ENCODE data around the gene EIF3J.

Gene EIF3J

DNA sequence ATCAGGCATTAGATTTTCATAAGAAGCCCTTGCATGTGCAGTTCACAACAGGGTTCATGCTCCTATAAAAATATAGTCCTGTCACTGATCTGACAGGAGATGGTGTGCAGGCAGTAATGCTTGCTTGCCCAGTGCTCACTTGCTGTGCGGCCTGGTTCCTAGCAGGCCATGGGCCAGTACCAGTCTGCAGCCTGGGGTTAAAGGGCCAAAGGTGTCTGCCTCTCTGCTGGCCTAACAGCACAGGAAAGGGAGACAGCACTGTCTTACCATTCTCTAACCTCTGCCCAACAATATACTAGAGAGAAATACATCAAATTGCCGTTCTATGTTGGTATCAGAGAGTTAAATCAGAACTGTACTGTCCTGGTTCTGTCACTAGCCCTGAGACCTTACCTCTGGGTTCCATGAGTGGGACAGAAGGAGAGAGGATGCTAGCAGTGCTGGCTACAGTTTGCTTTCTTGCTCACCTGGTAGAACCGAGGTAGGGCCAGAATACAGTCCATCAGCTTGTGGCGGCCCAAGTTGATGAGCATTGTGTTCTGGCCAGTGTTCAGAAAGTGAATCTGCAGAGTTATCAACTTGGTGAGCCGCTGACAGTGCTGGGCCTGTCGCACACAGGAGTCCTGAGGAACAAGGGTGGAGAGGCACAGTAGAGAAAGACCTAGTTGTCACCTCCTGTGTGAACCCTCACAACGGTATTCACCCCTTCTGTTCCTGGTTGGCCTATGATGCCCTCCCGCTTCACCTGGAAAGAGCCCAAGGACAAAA is 28.6 kb downstream of the EIF3J start:
- Histone ChIP-seq H3K36me3 (peaks cover 100% of the 10 kb centered on the region), H3K4me3 (ENCODE audit: low read depth in 1 of 2, low read length in 1 of 2) (no peak overlapping the region), H3K27ac (no peak overlapping the region), H3K9me3 (no peaks in the 10 kb centered on the region), H3K27me3 (no peaks in the 10 kb centered on the region), H3K4me1 (ENCODE audit: control insufficient read depth in 1 of 2, insufficient read depth in 1 of 2, low read depth in 1 of 2, low read length in 1 of 2) (no peaks in the 10 kb centered on the region)
- TF ChIP-seq, protein P1, sequence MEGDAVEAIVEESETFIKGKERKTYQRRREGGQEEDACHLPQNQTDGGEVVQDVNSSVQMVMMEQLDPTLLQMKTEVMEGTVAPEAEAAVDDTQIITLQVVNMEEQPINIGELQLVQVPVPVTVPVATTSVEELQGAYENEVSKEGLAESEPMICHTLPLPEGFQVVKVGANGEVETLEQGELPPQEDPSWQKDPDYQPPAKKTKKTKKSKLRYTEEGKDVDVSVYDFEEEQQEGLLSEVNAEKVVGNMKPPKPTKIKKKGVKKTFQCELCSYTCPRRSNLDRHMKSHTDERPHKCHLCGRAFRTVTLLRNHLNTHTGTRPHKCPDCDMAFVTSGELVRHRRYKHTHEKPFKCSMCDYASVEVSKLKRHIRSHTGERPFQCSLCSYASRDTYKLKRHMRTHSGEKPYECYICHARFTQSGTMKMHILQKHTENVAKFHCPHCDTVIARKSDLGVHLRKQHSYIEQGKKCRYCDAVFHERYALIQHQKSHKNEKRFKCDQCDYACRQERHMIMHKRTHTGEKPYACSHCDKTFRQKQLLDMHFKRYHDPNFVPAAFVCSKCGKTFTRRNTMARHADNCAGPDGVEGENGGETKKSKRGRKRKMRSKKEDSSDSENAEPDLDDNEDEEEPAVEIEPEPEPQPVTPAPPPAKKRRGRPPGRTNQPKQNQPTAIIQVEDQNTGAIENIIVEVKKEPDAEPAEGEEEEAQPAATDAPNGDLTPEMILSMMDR (IDR thresholded peaks at IDR 0.05) = no peak

DNA sequence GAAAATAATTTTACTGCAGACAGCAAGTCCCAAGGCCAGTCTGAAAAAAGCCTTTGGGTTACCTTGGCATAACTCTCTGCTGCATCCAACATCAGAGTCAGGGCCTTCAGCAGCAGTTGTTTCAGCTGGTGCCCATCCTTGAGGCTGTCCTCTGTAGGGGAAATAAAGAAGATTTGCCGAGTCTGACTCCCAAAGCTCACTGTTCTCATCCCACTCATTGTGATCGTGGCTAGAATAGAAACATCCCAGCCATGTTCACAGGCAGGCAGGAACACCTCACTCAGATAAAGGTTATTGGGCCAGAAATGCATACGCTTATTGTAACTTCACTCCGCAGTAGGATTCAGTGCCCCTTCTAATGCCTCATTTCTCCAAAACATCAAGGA is 29.2 kb downstream of the EIF3J start:
- H3K27me3 ChIP-seq = no peaks in the 10 kb centered on the region
- H3K27ac ChIP-seq = no peak overlapping the region
- no peaks in the 10 kb centered on the region for H3K9me3 ChIP-seq
- TF ChIP-seq, protein P1 (IDR thresholded peaks at IDR 0.05) = no peak
- H3K4me1 ChIP-seq (ENCODE audit: control insufficient read depth in 1 of 2, insufficient read depth in 1 of 2, low read depth in 1 of 2, low read length in 1 of 2) = no peaks in the 10 kb centered on the region
- H3K36me3 ChIP-seq = peaks cover 100% of the 10 kb centered on the region
- H3K4me3 ChIP-seq (ENCODE audit: low read depth in 1 of 2, low read length in 1 of 2) = no peak overlapping the region

DNA sequence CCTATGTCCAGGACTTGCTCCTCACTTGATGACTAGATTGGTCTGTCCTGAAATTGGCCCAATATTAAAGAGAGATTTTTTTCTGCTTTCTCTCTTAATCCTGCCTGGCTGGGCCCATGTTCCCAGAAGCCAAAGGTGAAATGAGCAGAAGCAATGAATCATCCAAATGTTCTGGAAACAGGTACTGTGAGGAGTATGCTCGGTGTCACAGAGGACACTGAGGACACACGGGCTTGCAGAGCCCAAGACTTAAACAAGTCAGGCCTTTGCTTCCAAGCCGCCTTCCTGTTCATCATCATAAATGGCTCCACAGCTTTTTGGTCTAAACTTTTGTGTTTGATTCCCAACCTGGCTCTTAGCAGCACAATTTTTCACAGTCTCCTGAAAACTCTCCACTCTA is 31.4 kb downstream of the EIF3J start:
- no peaks in the 10 kb centered on the region for H3K27me3 ChIP-seq
- TF ChIP-seq, protein P1 (IDR thresholded peaks at IDR 0.05) = no peak
- H3K4me1 ChIP-seq (ENCODE audit: control insufficient read depth in 1 of 2, insufficient read depth in 1 of 2, low read depth in 1 of 2, low read length in 1 of 2) = no peaks in the 10 kb centered on the region
- H3K27ac ChIP-seq = peak overlapping the region; percentile 16
- H3K9me3 ChIP-seq = no peaks in the 10 kb centered on the region
- peaks cover 99% of the 10 kb centered on the region for H3K36me3 ChIP-seq
- H3K4me3 ChIP-seq (ENCODE audit: low read depth in 1 of 2, low read length in 1 of 2) = no peak overlapping the region

DNA sequence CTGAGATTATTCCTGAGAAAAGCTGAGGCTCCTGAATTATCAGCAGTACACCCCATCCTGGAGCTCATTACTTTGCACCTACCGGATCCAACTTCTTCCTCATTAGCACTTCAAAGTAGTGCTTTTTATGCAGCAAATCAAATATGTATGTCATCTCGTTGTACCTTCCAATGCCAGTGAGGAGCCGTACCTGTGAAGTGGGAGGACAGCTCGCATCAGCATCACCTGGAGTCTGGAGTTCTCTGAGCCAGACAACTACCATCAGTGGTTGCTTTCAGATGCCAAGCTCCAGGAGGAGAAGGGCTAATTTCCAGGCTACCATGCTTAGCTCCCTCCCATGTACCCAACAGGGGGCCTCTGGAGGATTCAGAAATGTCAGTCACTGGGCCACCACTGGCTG is 32.4 kb downstream of the EIF3J start:
- Histone ChIP-seq H3K27me3 (no peaks in the 10 kb centered on the region), H3K36me3 (peaks cover 99% of the 10 kb centered on the region), H3K4me1 (ENCODE audit: control insufficient read depth in 1 of 2, insufficient read depth in 1 of 2, low read depth in 1 of 2, low read length in 1 of 2) (no peaks in the 10 kb centered on the region), H3K9me3 (no peaks in the 10 kb centered on the region), H3K4me3 (ENCODE audit: low read depth in 1 of 2, low read length in 1 of 2) (no peak overlapping the region), H3K27ac (no peak overlapping the region)
- TF ChIP-seq, protein P1 (IDR thresholded peaks at IDR 0.05) = no peak

DNA sequence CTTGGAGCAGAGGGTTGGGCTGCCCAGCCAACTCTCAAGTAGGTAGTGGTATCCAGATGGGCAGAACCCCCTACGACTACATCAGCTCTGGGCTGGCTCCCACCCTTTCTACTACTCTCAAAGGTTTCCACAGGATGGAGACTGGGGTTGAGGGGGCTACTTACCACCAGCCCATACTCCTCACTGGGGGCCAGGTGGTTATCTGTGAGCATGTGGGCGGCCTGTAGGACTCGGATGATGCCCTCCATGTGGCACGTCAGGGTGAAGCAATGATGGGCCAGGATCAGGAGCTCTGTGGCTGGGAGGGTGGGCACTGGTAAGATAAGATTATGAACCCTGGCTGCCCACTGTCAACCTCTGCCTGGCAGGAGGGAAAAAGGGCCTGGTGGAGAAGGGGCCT is 33.4 kb downstream of the EIF3J start:
- H3K9me3 ChIP-seq = no peaks in the 10 kb centered on the region
- H3K27me3 ChIP-seq = no peaks in the 10 kb centered on the region
- no peak overlapping the region for H3K27ac ChIP-seq
- TF ChIP-seq, protein P1 (IDR thresholded peaks at IDR 0.05) = no peak
- no peaks in the 10 kb centered on the region for H3K4me1 ChIP-seq (ENCODE audit: control insufficient read depth in 1 of 2, insufficient read depth in 1 of 2, low read depth in 1 of 2, low read length in 1 of 2)
- no peak overlapping the region for H3K4me3 ChIP-seq (ENCODE audit: low read depth in 1 of 2, low read length in 1 of 2)
- peaks cover 98% of the 10 kb centered on the region for H3K36me3 ChIP-seq
